HG03175 (cell line): ENCODE results near the gene RSPH3.
"Not testable (repeated sequence)": the region's sequence is repeated elsewhere in the genome, so short reads cannot be mapped to it uniquely, and the experiment has no call there.

Experiments
- ATAC-seq: cut with Tn5 transposase; IDR thresholded peaks from one replicate; pipeline ENCODE4 v1.9.1; 2021; ENCODE audit warnings: mild to moderate bottlenecking, moderate library complexity; ENCODE audit not compliant: unreplicated experiment

RSPH3 gene

DNA sequence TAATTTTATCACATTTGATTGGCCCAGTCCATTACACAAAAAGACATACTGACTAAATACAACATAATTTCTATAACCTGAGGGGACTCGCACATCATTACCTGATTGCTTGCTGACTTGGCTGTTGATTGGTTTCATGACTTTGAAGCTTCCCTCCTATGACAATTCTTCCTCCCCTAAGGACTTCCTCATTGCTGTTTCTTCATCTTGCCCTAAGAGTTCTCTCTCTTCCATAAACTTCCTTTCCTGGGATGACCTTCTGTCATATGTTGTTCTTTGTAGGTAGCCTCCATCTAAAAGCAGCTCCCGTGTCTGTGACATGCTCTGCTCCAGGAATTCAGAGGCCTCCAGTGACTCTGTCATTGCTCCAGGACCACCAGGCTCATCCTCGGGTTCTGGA is 22.6 kb downstream of the RSPH3 start:
- ATAC-seq = no peak

- ATAC-seq = peak; percentile 46
Observed at GRCh38 chr6:158972241-158973233, 27.5 kb downstream of the RSPH3 start.

- ATAC-seq = no peak
Observed at GRCh38 chr6:158970640-158971275, 29.2 kb downstream of the RSPH3 start.

DNA sequence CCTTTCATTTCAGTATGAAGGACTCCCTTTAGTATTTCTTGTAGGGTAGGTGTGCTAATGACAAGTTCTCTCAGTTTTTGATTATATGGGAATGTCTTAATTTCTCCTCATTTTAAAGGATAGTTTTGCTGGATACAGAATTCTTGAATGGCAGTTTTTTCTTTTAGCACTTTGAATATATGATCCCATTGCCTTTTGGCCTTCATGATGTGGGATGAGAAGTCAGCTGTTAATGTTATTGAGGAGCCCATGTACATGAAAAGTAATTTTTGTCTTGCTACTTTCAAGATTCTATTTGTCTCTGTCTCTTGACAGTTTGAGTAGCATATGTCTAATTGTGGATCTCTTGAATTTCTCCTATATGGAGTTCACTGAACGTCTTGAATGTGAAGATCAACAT is 30.9 kb downstream of the RSPH3 start:
- ATAC-seq = no peak

DNA sequence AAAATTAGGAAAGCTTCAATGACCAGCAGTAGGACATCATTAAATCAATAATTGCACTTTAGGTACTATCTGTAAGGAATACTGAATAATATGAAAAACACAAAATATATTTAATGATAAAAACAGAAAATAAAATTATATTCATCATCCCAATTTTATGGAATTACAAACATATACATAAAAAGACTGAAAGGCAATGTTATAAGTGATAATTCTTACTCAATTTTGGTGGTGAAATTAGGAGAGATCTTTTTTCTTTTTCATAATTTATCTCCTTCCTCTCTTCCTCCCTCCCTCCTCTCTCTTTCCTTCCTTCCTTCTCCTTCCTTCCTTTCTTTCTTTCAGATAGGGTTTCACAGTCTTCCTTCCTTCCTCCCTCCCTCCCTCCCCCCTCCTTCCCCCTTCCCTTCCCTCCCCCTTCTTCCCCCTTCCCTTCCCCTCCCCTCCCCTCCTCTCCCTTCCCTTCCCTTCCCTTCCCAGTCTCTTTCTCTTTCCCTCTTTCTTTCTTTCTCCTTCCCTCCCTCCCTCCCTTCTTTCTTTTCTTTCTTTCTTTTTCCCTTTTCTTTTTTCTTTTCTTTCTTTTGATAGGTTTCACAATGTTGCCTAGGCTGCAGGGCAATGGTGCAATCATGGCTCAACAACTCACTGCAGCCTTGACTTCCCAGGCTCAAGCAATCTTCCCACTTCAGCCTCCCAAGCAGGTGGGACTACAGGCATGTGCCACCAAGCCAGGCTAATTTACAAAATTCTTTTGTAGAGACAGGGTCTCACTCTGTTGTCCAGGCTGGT is 36.8 kb downstream of the RSPH3 start:
- no peak for ATAC-seq

DNA sequence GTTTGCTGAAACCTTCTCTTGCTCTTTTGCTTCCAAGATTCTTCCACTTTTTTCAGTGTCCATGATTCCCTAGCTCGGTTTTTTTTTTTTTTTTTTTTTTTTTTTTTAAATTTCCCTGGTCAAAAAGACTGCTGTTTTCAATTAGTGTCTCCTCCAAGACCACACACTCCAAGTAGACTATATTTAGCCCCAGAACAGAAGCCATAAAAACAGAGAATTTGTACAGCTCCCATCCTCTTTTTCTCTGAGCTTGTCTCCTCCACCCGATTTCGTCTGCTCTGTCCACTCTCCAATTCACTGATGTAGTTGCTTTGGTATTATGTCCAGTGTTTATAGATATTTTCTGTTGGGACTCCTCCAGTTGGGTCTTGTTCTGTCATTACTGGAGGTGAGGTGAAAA is 37.6 kb downstream of the RSPH3 start:
- ATAC-seq = no peak

DNA sequence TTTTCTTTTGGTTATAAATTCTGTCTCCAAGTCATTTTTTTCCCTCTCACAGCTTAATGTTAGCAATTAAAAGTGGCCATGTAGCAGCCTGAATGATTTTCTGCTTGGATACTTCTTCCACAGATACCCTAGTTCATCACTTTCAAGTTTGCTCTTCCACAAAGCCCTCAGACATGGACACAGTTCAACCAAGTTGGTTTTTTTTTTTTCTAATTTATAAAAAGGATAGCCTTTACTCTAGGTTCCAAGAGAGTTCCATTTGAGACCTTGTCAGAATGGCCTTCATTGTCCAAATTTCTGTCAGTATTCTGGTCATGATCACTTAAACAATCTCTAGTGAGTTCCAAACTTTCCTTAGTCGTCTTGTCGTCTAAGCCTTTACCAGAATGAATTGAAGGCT is 40.0 kb downstream of the RSPH3 start:
- ATAC-seq = no peak

DNA sequence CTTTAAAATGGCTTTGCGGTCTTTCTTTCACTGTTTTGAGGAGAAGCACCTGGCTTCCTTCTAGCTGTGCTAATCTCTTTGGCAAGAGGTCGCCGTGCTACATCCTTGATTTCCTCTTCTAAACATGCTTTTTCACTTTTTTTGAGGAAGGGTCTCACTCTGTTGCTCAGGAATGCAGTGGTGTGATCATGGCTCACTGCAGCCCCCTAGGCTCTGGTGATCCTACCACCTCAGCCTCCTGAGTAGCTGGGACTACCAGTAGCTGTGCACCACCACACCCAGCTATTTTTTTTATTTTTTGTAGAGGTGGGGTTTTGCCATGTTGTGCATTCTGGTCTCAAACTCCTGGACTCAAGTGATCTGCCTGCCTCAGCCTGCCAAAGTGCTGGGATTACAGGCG is 40.5 kb downstream of the RSPH3 start:
- no peak for ATAC-seq

- no peak for ATAC-seq
Observed at GRCh38 chr6:158958504-158959386, 41.3 kb downstream of the RSPH3 start.

DNA sequence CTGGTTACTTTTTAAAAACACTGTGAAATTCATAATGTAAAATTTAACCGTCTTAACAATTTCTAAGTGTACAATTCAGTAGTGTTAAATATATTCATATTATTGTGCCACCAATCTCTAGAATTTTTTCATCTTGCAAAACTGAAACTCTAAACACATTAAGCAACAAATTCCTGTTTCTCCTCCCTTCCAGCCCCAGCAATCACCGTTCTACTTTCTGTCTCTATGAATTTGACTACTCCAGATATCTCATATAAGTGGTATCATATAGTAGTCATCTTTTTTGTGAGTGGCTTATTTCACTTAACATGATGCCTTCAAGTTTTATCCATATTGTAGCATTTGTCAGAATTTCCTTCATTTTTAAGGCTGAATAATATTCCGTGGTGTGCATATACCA is 44.7 kb downstream of the RSPH3 start:
- ATAC-seq = no peak

GRCh38 chr6:158954753-158955152 is 45.2 kb downstream of the RSPH3 start:
- ATAC-seq = no peak

- not testable (repeated sequence) for ATAC-seq
Observed at GRCh38 chr6:158952011-158952410, 48.0 kb downstream of the RSPH3 start.

DNA sequence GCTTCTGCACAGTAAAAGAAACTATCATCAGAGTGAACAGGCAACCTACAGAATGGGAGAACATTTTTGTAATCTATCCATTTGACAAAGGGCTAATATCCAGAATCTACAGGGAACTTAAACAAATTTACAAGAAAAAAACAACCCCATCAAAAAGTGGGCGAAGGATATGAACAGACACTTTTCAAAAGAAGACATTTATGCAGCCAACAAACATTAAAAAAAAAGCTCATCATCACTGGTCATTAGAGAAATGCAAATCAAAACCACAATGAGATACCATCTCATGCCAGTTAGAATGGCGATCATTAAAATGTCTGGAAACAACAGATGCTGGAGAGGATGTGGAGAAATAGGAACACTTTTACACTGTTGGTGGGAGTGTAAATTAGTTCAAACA is 48.4 kb downstream of the RSPH3 start:
- not testable (repeated sequence) for ATAC-seq

DNA sequence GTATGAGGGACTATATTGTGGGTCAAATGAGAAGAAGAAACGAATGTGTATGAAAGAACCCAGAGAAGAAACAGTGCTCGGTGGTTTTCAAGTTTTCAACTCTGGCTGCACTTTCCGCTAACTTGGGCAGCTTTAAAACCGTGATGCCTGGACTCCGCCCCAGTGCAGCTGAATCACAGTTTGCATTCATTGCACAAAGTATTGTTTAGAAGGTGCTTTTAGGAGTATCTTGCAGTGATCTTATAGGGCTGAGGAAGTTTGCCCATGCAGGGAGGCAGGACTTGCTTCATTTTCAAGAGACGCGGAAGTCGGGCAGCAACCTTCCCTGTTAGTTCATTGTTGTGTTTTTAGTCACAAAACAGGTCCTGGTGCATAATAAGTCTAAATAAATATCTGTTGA is 52.7 kb downstream of the RSPH3 start:
- no peak for ATAC-seq

DNA sequence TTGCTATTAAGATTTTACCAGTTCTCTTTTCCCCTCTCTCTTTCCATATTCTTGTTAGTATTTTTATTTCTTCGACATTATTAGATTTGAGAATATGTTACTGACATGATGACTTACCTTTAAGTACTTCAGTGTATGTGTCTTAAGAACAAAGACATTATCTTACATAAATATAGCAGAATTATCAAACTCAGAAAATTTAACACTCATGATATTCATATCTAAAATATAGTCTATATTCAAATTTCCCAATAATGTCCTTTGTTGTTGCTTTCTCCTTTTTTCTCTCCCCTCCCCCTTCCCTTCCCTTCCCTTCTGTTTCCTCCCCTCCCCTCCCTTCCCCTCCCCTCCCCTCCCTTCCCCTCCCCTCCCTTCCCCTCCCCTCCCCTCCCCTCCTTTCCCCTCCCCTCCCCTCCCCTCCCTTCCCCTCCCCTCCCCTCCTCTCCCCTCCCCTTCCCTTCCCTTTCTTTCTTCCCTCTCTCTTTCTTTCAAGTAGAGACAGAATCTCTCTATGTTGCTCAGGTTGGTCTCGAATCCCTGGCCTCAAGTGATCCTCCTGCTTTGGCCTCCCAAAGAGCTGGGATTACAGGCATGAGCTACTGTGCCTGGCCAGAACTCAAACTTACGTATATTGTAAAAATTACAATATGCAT is 56.5 kb downstream of the RSPH3 start:
- no peak for ATAC-seq

GRCh38 chr6:158942349-158942748 is 57.7 kb downstream of the RSPH3 start:
- ATAC-seq = no peak

DNA sequence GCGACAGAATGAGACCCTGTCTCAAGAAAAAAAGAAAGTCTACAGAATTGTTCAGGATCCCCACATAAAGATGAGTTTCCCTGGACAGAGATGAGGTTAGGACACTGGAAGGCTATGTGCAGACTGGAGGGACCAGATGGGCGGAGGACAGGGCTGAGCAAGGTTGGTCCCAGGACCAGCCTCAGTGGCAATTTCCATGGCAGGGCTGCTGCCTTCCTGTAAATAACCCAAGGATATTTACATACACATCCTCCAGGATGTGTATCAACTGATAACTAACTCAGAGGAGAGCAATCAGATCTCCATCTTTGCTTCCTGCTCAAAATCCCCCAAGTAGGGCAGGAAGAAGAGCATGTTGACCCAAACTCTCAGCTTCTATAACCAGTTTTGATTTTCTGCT is 58.8 kb downstream of the RSPH3 start:
- no peak for ATAC-seq

GRCh38 chr6:158939255-158940159 is 60.5 kb downstream of the RSPH3 start:
- peak; percentile 45 for ATAC-seq

GRCh38 chr6:158938811-158939254 is 61.2 kb downstream of the RSPH3 start:
- no peak for ATAC-seq
